Cerebellar cortex (tissue), 1 donor: ENCODE results near the gene C11orf52.

Experiments used
- DNase-seq: peaks from one replicate; pipeline ENCODE4 v3.0.0-alpha.2; 2015; ENCODE audit warnings: low spot score

C11orf52 gene

GRCh38 chr11:111975076-111975806, 56.5 kb downstream of the C11orf52 start:
- DNase-seq: no peak

GRCh38 chr11:111976119-111976766, 57.5 kb downstream of the C11orf52 start:
- DNase-seq: no peak
